Daoy (cell line): ENCODE data around the gene TMEM252. TPM values are rescaled to one million over a fixed set of nuclear protein-coding genes. Genes with fewer than 3 reads are reported as not detected.

Source experiments
- DNase-seq: peaks from one replicate; pipeline ENCODE4 v3.0.0-alpha.2; 2015; ENCODE audit warnings: low read depth
- total RNA-seq: library from RNA; depleted of rRNA; stranded (reverse); fragments of >200 nt; shearing (Covaris generic); gene quantifications from 2 replicates; pipeline ENCODE4 v1.2.3, GENCODE V29; 2014; rRNA removed

TMEM252 gene, protein sequence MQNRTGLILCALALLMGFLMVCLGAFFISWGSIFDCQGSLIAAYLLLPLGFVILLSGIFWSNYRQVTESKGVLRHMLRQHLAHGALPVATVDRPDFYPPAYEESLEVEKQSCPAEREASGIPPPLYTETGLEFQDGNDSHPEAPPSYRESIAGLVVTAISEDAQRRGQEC
- not detected in 2 replicates for total RNA-seq

DNA sequence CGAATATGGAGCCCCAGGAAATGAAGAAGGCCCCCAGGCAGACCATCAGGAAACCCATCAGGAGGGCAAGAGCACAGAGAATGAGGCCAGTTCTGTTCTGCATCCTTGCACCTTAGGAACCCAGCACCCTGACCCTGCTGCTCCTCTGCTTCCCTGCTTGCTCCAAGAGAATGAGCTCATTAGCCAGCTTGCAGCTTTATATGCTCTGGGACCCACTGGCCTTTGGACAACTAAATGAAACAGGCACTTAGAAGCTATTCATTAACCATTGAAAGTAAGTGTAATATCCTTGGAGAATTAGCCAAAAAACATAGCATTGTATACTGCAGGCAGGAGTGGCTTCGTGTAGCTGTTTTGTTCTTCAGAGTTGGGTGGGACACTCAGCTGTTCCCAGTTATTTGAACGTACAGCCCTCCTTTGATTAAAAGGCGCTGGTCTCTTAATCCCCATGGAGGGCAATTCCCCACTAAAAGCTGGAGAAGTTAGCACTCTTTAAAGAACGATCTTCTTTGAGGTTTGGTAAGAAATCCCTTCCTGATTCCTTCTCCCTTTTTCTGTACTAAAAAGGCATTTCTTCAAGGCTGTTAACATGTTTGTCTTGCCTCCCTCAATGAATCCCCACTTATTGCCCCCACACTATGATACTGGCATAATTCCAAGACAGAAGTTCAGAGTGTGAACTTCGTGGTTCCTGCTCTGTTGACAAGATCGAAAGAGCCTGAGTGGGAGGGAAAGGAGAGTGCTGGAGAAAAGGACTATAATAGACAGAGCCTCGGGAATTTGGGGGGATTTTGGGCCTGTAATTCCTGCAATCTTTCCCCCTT lies at the start of gene TMEM252:
TSS of gene TMEM252 (minus strand) at position 172 of the 824 bp plus-strand sequence. CDS start at position 103, 69 bp downstream.
- DNase-seq = no peak

DNA sequence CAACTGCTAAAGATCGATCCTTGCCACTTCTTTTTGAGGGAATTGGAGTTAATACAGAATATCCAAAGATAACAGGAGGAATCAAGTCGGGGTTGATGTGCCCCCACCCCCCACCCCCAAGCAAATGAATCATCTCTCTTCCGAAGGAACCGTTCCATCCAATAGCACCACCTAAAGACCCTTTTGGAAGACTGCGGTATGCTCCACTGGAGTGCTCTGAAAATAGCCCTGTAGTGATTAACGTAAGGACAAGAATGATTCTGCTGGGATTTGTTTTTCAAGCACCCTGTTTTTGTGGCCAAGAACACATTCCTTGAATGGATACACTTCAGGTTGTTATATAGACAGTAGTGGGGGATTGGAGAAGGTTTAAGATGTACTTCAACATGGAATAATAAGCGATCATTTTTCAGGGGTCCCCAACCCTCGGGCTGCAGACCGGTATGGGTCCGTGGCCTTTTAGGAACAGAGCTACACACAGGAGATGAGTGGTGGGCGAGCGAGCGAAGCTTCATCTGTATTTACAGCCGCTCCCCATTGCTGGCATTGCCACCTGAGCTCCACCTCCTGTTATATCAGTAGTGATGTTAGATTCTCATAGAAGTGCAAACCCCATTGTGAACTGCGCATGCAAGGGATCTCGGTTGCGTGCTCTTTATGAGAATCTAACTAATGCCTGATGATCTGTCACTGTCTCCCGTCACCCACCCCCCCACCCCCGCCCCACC lies 44.5 kb upstream of the TMEM252 start:
- peak; percentile 19 for DNase-seq

DNA sequence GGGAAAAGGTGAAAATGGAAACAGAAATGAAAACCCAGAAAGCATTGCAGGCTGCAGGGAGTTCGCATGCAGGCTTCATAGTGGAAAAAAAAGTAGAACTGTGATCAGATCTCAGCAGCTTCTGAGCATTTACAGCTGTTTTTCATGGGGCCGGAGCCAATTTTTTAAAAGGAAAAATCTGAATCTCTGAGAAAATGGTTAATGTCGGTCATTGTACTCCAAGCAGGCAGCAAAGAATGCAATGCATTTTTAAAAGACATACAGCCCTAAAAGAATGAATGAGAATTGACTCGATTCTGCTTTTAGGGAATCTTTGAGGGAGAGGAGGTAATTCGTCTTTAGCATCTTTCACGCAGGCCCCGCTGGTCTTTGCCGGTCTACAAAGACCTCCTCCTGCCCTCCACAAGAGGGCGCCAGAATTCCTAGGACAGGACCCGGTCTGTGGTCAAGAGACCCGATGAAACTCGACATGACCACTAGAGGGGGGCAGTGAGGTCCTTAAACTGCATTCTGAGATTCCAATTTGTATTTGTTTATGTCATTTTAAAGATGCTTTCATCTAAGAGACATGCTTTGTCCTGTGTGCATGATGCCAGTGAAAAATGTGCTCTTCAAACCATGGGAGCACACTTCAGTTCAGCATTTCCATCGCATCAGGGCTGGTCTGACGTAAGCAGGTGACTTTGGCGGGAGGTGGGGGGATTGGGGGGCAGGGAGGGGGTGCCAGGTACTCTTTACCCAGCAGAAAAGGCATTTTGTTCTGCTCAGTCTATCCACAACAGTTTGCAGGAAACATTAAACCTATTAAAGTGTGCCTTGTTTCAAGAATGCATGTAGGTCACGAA lies 43.7 kb upstream of the TMEM252 start:
- peak; percentile 86 for DNase-seq

GRCh38 chr9:68581696-68582095 lies 41.0 kb upstream of the TMEM252 start:
- no peak for DNase-seq

DNA sequence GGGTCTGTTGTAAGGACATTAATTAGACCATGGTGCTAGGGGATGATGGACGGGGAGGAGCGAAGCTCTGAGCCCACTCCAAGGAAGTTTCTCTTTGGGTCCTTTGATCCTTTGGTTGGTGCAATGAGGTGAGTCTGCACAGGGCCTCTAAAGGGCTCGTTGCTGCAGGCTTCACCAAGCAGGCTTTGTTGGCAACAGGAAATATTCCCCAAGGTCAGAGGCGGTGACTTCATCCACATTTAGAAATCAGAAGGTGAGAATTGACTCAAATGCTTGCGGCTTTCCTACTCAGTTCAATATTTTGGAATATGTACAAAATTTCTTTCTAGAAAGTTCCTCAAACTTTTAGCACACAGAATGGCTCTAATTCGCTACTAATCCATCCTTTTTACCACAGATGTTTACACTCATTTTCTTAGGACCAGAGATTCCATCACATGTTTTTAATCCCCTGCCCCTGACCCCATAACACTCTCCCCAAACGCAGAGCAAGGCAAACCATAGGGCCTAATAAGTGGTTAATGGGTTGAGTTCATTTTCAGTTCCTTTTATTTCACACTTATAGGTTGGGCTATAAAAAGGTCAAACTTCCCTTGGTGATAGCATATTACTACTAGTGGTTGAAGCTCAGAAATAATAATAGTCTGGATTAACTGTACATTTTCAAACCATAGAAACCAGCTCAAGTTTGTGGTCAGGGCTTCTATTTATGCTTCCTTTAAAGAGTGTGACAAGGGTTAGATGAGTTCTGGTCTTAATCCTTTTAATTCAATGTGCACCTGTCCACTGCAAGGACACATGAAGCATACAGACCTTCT lies 37.3 kb upstream of the TMEM252 start:
- no peak for DNase-seq

GRCh38 chr9:68575817-68576216 lies 35.1 kb upstream of the TMEM252 start:
- DNase-seq = no peak

DNA sequence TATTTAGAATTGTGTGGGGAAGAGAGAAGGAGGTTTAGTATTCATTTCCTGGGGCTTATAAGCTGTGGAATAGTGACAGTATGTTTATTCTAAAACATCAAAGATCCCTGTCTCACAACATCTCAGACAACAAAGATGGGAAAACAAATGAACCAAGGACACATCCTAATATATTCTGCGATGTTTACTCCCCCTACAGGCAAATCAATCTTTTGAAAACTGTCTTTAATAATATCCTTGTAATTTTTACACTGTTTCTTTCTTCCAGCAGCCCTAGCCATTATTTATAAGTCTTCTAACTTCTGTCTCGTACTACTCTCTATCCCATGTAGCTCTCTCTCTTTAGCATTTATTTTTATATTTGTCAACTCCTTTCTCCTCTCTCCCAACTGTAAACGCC lies 33.5 kb upstream of the TMEM252 start:
- no peak for DNase-seq

GRCh38 chr9:68567565-68567964 lies 26.9 kb upstream of the TMEM252 start:
- no peak for DNase-seq

DNA sequence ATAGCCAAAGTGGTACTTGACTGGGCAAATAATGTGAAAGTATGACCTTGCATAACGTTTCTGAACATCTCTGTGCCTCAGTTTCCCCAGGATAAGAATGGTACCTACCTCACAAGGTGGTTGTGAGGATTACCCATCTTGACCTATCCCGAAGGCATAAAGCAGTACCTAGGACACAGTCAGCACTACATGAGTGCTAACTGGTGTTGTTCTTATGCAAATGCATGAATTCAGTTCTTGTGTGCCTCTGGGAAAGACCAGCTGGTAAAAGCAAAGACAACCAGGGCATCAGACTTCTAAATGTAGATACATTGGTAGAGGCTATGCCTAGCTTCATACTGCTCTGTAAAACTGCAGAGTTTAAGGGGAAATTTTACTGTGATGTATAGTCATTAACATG lies 21.8 kb upstream of the TMEM252 start:
- DNase-seq = no peak

DNA sequence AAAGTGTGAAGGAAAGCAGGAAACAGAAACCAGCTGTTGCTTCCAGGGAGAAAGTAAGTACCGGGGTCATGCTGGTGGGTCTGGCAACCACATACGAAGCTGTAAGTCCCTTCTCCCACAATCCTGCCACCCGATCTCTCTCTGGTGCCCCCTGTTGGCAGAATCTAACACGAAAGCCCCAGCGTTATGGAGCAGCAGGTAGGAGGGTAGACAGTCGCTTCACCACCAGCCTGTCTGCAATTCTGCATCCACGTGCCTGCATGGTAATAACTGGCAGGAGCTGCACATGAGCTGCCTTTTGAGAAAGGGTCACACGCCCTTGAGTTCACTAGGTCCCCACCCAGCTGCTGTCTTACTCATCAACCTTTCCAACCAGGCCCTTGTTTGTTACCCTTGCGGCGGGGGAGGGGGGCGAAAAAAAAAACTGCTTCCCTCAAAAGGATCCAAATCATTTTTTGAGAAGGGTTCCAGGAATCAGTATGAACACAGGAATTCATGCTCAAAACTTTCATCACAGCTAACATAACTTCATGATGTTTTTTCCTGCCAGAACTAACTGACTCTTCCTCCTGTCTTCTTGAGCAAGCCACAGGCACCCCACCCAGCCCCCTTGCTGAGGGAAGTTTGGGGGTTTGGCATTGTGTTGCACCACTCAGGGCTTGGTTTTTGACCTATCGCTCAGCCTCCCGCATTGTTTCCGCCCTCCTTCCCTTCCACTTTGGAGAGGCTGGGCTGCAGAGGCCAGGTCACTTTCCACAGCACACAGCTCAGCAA lies 19.6 kb upstream of the TMEM252 start:
- DNase-seq = peak; percentile 83

DNA sequence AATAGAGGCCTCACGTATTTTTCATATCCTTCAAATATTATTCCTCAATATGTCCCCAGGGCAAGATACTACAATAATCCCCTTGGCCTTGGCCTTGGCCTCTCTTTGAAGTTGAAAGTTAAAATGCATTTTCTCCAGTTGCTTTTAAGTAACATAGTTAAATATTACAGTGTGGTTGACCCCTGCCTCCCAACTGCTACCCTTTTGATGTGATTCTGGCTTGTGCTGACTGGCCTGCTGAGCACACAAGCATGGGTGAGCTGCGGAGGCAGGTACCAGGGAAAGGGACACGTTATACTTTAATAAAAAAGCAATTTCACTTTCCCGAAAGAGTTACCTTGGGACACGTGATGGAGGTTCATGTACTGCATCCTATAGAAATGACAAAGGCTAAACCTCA lies 17.9 kb upstream of the TMEM252 start:
- no peak for DNase-seq

GRCh38 chr9:68555437-68556150 lies 14.9 kb upstream of the TMEM252 start:
- no peak for DNase-seq

GRCh38 chr9:68552700-68553476 lies 12.2 kb upstream of the TMEM252 start:
- DNase-seq = peak; percentile 77

DNA sequence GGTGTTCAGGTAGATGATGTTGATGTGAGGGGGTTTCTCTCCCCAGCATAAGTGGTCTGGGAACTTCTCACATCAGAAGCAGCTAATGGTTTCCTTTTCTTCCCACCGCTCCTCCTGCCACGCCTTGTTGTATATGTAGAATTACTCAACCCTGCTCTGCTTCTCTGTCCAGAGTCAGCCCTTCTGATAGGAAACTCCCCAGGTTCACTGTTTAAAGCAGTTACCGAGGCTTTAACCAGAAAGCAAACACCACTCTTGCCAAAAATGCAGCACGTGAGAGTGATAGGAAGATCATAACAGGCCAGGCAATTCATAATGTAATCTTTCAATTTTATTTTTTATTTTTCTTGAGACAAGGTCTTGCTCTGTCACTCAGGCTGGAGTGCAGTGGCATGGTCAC lies 10.5 kb upstream of the TMEM252 start:
- no peak for DNase-seq

- DNase-seq = no peak
These were observed 7.6 kb upstream of the TMEM252 start for GRCh38 chr9:68548241-68548640.

DNA sequence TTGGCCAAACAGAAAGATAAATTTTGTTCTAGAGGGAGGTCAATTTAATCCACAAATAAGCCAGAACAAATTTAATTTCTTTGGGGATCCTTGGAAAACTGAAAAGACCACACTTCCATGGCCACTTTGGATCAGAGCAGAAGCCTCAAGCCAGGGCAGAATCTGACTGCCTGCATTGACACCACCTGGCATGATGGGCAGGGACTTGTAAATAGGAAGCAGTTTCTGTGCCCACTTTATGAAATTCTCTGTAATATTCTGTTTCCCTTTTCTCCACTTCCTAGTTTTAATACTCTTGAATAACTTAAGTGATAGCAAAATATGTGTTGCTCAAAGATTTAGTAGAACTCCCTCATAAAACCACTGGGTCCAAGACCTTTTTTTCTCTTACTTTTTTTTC lies 6.7 kb upstream of the TMEM252 start:
- DNase-seq = no peak

DNA sequence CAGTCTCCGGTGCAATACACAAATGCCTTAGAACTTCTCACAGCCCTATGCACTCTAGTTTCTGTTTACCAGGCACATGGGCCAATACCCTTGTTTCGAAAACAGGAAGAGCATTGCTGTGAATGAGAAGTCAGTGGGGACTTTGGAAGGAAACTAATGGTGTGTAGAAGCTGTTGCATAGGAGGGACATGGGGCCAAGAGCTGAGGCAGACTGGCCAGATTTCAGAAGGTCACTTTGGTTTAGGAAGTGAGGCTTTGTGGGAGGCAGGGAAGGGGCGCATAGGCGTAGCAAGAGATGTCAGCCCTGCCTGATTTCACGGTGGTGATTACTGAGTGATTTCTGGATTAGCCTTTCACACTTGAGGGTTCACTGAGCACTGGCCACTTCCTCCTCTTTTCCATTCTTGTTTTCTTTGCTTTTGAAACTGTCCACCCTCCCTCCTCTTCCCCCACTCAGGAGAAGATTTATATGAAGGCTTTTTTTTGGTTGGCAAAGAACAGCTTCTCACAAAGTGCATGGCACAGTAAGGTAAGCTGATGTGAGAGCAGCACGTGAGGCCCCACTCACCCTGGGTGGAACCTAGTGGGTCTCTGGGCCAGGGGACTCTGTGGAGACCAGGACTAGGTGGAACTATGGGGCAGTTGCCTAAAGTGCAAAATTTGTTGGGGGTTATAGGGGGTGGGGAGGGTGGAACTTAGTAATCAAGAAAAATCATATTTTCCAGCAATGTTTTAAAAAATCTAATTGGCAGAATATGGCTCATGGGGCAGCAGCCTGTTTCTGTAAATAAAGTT lies 6.1 kb upstream of the TMEM252 start:
- DNase-seq = no peak
